Chondrocyte (in vitro differentiated cells): Measurements from ENCODE around the gene ZSCAN10. TPM values are rescaled to one million over a fixed set of nuclear protein-coding genes. Genes with fewer than 3 reads are reported as not detected.
A peak's percentile ranks its signal among the peaks of the same experiment; 100 is the strongest.
"Not testable (repeated sequence)": the region's sequence is repeated elsewhere in the genome, so short reads cannot be mapped to it uniquely, and the experiment has no call there.

Experiments used
- DNase-seq: peaks from one replicate; pipeline ENCODE4 v3.0.0; 2021; ENCODE audit warnings: mixed read lengths, low spot score
- H3K27ac Mint-ChIP-seq: one replicate; pipeline ENCODE4 v1.8.0; 2021; ENCODE audit warnings: mild to moderate bottlenecking, moderate library complexity, mixed read lengths; ENCODE audit not compliant: unreplicated experiment
- H3K27me3 Mint-ChIP-seq: 2 replicates; pipeline ENCODE4 v1.8.0; 2021; ENCODE audit warnings: low read depth, mixed read lengths
- H3K36me3 Mint-ChIP-seq: 2 replicates; pipeline ENCODE4 v1.8.0; 2021; ENCODE audit warnings: low read depth, mixed read lengths
- H3K4me1 Mint-ChIP-seq: 2 replicates; pipeline ENCODE4 v1.8.0; 2021; ENCODE audit warnings: low read depth, mild to moderate bottlenecking, mixed read lengths
- H3K4me3 Mint-ChIP-seq: one replicate; pipeline ENCODE4 v1.8.0; 2021; ENCODE audit warnings: mild to moderate bottlenecking, moderate library complexity, mixed read lengths; ENCODE audit not compliant: unreplicated experiment
- H3K9me3 Mint-ChIP-seq: 2 replicates; pipeline ENCODE4 v1.8.0; 2021; ENCODE audit warnings: low read depth, mixed read lengths
- CTCF ChIP-seq: fragments of 200-600 bp; sonication (generic); IDR thresholded peaks from 2 replicates; pipeline ENCODE4 v1.5.0; 2021; ENCODE audit warnings: antibody characterized with exemption, mild to moderate bottlenecking, moderate library complexity
- total RNA-seq: library from RNA; stranded (reverse); gene quantifications from 3 replicates; pipeline ENCODE4 v1.2.1, GENCODE V29; 2021

ZSCAN10 gene
- total RNA-seq, 1 donor from 2014 or later, result not detected

DNA sequence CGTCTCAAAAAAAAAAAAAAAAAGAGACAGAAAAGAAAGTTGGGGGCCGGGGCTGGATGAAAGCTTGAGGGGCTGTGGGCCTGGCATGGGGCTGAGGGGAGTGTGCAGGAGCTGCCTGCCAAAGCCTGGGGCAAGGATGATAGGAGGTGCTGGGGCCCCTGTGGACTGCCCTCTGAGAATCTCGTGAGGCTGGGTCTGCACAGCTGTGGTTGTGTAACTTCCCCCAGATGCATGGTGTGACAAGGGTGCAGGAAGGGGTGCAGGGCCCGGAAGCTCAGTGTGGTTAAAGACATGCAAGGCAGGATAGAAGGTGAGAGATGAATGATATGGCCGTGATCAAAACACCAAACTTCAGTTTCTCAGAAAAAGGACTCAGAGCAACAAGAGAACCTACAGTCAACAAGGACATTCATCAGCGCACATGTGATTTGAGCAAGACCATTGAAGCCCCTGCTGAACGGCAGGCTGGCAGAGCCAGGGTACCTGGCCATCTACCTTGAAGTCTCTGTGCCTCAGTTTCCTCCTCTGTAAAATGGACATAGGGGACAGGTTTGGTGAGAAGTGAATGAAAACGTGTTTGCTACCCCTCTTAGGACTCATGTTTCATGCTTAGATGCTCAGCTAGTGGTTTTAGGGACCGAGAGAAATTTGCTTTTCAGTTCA lies 24.1 kb downstream of the ZSCAN10 start:
- peaks cover 44% of the 10 kb centered on the region for H3K27me3 Mint-ChIP-seq

GRCh38 chr16:3073448-3073847 lies 25.6 kb downstream of the ZSCAN10 start:
- H3K27me3 Mint-ChIP-seq, result peaks cover 34% of the 10 kb centered on the region
- H3K27ac Mint-ChIP-seq, result no peak overlapping the region
- H3K4me1 Mint-ChIP-seq, result no peaks in the 10 kb centered on the region
- H3K9me3 Mint-ChIP-seq, result no peaks in the 10 kb centered on the region
- no peak for DNase-seq
- H3K36me3 Mint-ChIP-seq, result peaks cover 2% of the 10 kb centered on the region
- no peak for TF ChIP-seq CTCF
- H3K4me3 Mint-ChIP-seq, result no peak overlapping the region

More for the DNA sequence above, 24.1 kb downstream of the ZSCAN10 start:
- TF ChIP-seq CTCF, result no peak
- Mint-ChIP-seq H3K4me3 (no peak overlapping the region), H3K4me1 (no peaks in the 10 kb centered on the region), H3K36me3 (peaks cover 2% of the 10 kb centered on the region), H3K9me3 (no peaks in the 10 kb centered on the region), H3K27ac (no peak overlapping the region)
- DNase-seq, result no peak

DNA sequence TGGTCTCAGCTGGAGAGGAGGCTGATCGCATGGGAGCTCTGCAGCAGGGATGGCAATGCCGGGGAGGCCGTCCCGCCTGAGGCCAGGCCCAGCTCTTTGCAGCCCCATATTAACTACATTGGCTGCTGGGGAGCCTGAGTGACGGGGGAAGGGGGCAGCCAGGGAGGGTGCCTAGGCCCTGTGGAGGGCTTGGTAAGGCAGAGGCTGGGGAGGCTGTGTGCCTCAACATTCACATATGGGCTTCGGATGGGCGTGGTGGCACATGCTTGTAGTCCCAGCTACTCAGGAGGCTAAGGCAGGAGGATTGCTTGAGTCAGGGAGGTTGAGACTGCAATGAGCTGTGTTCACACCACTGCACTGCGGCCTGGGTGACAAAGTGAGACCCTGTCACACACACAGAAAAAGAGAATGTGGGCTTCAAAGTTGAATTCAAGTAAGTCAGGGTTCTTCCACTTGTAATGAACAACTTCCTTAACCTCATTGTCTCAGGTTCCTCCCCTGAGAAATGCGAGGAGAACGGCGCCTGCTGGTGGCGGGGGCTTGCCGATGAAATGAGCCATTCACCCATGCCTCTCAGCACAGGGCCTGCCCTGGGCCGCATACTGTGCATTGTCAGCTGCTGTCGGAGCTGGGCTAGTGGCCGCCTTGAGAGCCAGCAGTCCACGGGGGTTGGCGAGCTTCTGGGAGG lies 26.4 kb downstream of the ZSCAN10 start:
- H3K4me3 Mint-ChIP-seq, H3K27ac Mint-ChIP-seq, H3K4me1 Mint-ChIP-seq, H3K9me3 Mint-ChIP-seq, DNase-seq, H3K36me3 Mint-ChIP-seq: not testable (repeated sequence)
- H3K27me3 Mint-ChIP-seq, result peaks cover 28% of the 10 kb centered on the region

GRCh38 chr16:3072148-3072547 lies 26.9 kb downstream of the ZSCAN10 start:
- DNase-seq, result peak; percentile 49
- H3K27me3 Mint-ChIP-seq, result peaks cover 26% of the 10 kb centered on the region
- H3K4me3 Mint-ChIP-seq, H3K27ac Mint-ChIP-seq, H3K9me3 Mint-ChIP-seq, H3K36me3 Mint-ChIP-seq, H3K4me1 Mint-ChIP-seq: not testable (repeated sequence)

- Mint-ChIP-seq H3K4me1 (no peaks in the 10 kb centered on the region), H3K9me3 (no peaks in the 10 kb centered on the region), H3K27me3 (peaks cover 26% of the 10 kb centered on the region), H3K36me3 (peaks cover 2% of the 10 kb centered on the region), H3K4me3 (no peak overlapping the region), H3K27ac (no peak overlapping the region)
- no peak for DNase-seq
- TF ChIP-seq CTCF, result no peak
Observed at GRCh38 chr16:3071655-3072054, 27.4 kb downstream of the ZSCAN10 start.

DNA sequence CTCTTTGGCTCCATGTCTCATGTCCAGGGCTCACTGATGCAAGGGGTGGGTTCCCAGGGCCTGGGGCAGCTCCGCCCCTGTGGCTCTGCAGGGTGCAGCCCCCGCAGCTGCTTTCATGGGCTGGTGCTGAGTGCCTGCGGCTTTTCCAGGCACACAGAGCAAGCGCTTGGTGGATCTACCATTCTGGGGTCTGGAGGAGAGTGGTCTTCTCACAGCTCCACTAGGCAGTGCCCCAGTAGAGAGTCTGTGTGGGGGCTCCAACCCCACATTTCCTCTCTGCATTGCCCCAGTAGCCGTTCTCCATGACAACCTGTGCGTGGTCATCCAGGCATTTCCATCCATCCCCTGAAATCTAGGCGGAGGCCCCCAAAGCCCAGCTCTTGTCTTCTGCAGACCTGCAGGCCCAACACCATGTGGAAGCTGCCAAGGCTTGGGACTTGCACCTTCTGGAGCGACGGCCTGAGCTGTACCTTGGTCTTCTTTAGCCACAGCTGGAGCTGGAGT lies 28.4 kb downstream of the ZSCAN10 start:
- no peak for DNase-seq
- TF ChIP-seq CTCF, result no peak
- Mint-ChIP-seq H3K27me3 (peaks cover 26% of the 10 kb centered on the region), H3K36me3 (peaks cover 2% of the 10 kb centered on the region), H3K27ac (no peak overlapping the region), H3K4me1 (peaks cover 3% of the 10 kb centered on the region), H3K4me3 (no peak overlapping the region), H3K9me3 (no peaks in the 10 kb centered on the region)

DNA sequence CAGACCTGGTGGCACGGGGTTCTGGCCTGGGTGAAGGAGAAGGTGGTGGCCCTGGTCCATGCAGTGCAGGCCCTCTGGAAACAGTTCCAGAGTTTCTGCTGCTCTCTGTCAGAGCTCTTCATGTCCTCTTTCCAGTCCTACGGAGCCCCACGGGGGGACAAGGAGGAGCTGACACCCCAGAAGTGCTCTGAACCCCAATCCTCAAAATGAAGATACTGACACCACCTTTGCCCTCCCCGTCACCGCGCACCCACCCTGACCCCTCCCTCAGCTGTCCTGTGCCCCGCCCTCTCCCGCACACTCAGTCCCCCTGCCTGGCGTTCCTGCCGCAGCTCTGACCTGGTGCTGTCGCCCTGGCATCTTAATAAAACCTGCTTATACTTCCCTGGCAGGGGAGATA lies 29.9 kb downstream of the ZSCAN10 start:
- H3K27ac Mint-ChIP-seq, H3K4me3 Mint-ChIP-seq, H3K36me3 Mint-ChIP-seq, H3K9me3 Mint-ChIP-seq: not testable (repeated sequence)
- DNase-seq, result peak; percentile 53
- Mint-ChIP-seq H3K4me1 (peaks cover 10% of the 10 kb centered on the region), H3K27me3 (peaks cover 15% of the 10 kb centered on the region)
